GM12878 (cell line): ENCODE measurements around the gene DIS3L. TPM values are rescaled to one million over a fixed set of nuclear protein-coding genes. Genes with fewer than 3 reads are reported as not detected.

Experiments
- ATAC-seq: fragments of 200-7000 bp; cut with Tn5 transposase; 3 replicates; pipeline ENCODE4 v1.9.1; 2020; ENCODE audit warnings: mild to moderate bottlenecking, moderate library complexity
- Bru-seq: library from RNA; stranded (reverse); fragments of 400-500 nt; gene quantifications from one replicate; lab custom pipeline; 2021; lab: Mats Ljungman, UMichigan
- BruChase-seq, 2 experiments: library from RNA; stranded (reverse); fragments of 400-500 nt; gene quantifications; one replicate each; lab custom pipeline; 2021; lab: Mats Ljungman, UMichigan
- BruUV-seq: library from RNA; stranded (reverse); fragments of 400-500 nt; replicated peaks from 2 replicates; lab custom pipeline; 2021; lab: Mats Ljungman, UMichigan
- CTCF ChIA-PET: fragments of 300-600 bp; sonication (Branson Sonifier 250); formaldehyde crosslinking; extraction: SDS; loops from one replicate; lab custom pipeline; 2021; ENCODE audit warnings: inconsistent platforms; lab: Yijun Ruan, JAX
- POLR2A ChIA-PET: fragments of 350-600 bp; formaldehyde crosslinking; extraction: SDS; loops from one replicate; lab custom pipeline; 2021; ENCODE audit warnings: inconsistent platforms; lab: Charles Lee
- RAD21 ChIA-PET: fragments of 300-600 bp; sonication (Branson Sonifier 250); formaldehyde crosslinking; loops from one replicate; lab custom pipeline; 2023; ENCODE audit warnings: antibody characterized with exemption; ENCODE audit not compliant: unreplicated experiment; lab: Charles Lee
- SMC1A ChIA-PET: fragments of 300-600 bp; sonication (Branson Sonifier 250); formaldehyde crosslinking; loops from one replicate; lab custom pipeline; 2023; ENCODE audit not compliant: unreplicated experiment, uncharacterized antibody; lab: Charles Lee
- DNase-seq: peaks from one replicate; pipeline ENCODE4 v3.0.0-alpha.2; 2011; ENCODE audit warnings: low read depth, low spot score
- FAIRE-seq: peaks from 3 replicates; lab custom pipeline; 2011; peaks lifted over from hg19 to GRCh38; lab: Jason Lieb, UNC
- H2AFZ ChIP-seq: 2 replicates; pipeline ENCODE4 v1.6.0; 2011; ENCODE audit warnings: low read depth, low read length, control low read depth; ENCODE audit not compliant: control insufficient read depth
- H3K27ac ChIP-seq: 2 replicates; pipeline ENCODE4 v1.5.1; 2011; ENCODE audit warnings: control low read depth; ENCODE audit not compliant: control insufficient read depth, insufficient read depth
- H3K27me3 ChIP-seq, 2 experiments: replicated peaks in 1 of 2; 2 replicates each; pipeline versions ENCODE4 v1.6.0 to v1.6.1; 2011; ENCODE audit warnings: low read length in 1 of 2; ENCODE audit not compliant: control insufficient read depth in 2 of 2, insufficient read depth in 2 of 2
- H3K36me3 ChIP-seq, 2 experiments: 2 replicates each; pipeline ENCODE4 v1.5.1; 2011; ENCODE audit warnings: low read length in 1 of 2; ENCODE audit not compliant: control insufficient read depth in 2 of 2, insufficient read depth in 2 of 2
- H3K4me1 ChIP-seq: 2 replicates; pipeline ENCODE4 v1.6.1; 2011; ENCODE audit warnings: mild to moderate bottlenecking, low read length, moderate library complexity, mixed read lengths; ENCODE audit not compliant: control insufficient read depth, insufficient read depth
- H3K4me2 ChIP-seq: 2 replicates; pipeline ENCODE4 v1.6.0; 2011; ENCODE audit warnings: control low read depth; ENCODE audit not compliant: control insufficient read depth, insufficient read depth
- H3K4me3 ChIP-seq: fragments of 200-600 bp; sonication (generic); 2 replicates; pipeline ENCODE4 v1.5.1; 2016
- H3K79me2 ChIP-seq: 2 replicates; pipeline ENCODE4 v1.6.0; 2011; ENCODE audit warnings: low read length; ENCODE audit not compliant: control insufficient read depth, insufficient read depth
- H3K9ac ChIP-seq: 2 replicates; pipeline ENCODE4 v1.8.0; 2011; ENCODE audit warnings: low read length, control low read depth, mixed read lengths; ENCODE audit not compliant: control insufficient read depth, insufficient read depth
- H3K9me3 ChIP-seq: replicated peaks from 3 replicates; pipeline ENCODE4 v1.5.1; 2011; ENCODE audit warnings: mild to moderate bottlenecking, low read length; ENCODE audit not compliant: control insufficient read depth, insufficient read depth
- H4K20me1 ChIP-seq: 2 replicates; pipeline ENCODE4 v1.6.0; 2011; ENCODE audit not compliant: control insufficient read depth, insufficient read depth
- MXI1 ChIP-seq: fragments of 150-350 bp; IDR thresholded peaks from 2 replicates; pipeline ENCODE4 v1.6.1; 2011; ENCODE audit warnings: low read depth, mild to moderate bottlenecking, inconsistent platforms, low read length, improper control_type of control experiment
- NR2F1 ChIP-seq: fragments of 450-650 bp; conservative IDR thresholded peaks from 2 replicates; pipeline ENCODE4 v1.6.1; 2017; ENCODE audit warnings: mild to moderate bottlenecking
- POLR2A ChIP-seq: IDR thresholded peaks from 2 replicates; pipeline ENCODE4 v1.6.1; 2011; ENCODE audit warnings: low read depth, mild to moderate bottlenecking, low read length
- RB1 ChIP-seq: fragments of 450-650 bp; formaldehyde crosslinking; IDR thresholded peaks from 2 replicates; pipeline ENCODE4 v1.6.1; 2017; ENCODE audit warnings: mild to moderate bottlenecking, borderline replicate concordance
- RELA ChIP-seq: fragments of 450-650 bp; IDR thresholded peaks from 2 replicates; pipeline ENCODE4 v1.8.0; 2014; ENCODE audit warnings: borderline replicate concordance; ENCODE audit not compliant: partially characterized antibody
- SMAD5 ChIP-seq: IDR thresholded peaks from 2 replicates; pipeline ENCODE4 v1.6.1; 2016; ENCODE audit warnings: antibody characterized with exemption, low read depth
- TAF1 ChIP-seq: IDR thresholded peaks from 2 replicates; pipeline ENCODE4 v1.6.1; 2011; ENCODE audit warnings: mild to moderate bottlenecking, low read depth, low read length, borderline replicate concordance
- TCF3 ChIP-seq: IDR thresholded peaks from 2 replicates; pipeline ENCODE4 v1.6.1; 2012; ENCODE audit warnings: low read depth, mild to moderate bottlenecking, low read length, borderline replicate concordance; ENCODE audit not compliant: insufficient read depth
- YY1 ChIP-seq: IDR thresholded peaks from 2 replicates; pipeline ENCODE4 v1.6.1; 2011; ENCODE audit warnings: low read depth, mild to moderate bottlenecking, low read length
- ZNF622 ChIP-seq: fragments of 450-650 bp; IDR thresholded peaks from 2 replicates; pipeline ENCODE4 v1.6.1; 2017; ENCODE audit warnings: mild to moderate bottlenecking, inconsistent platforms
- WGBS: methylation state at CpG from one replicate; pipeline ENCODE4 v1.1.6; 2016; ENCODE audit warnings: low lambda C conversion rate; ENCODE audit not compliant: insufficient replicate concordance, insufficient coverage; ENCODE audit errors: missing lambda C conversion rate; 5-methylcytosine and 5-hydroxymethylcytosine counted together
- in situ Hi-C: fragments of 300-500 bp; cut with MboI; formaldehyde crosslinking; loops from 9 replicates; pipeline ENCODE4 v1.14.3; 2018; ENCODE audit warnings: mixed read lengths
- intact Hi-C: fragments of 100-400 bp; cut with micrococcal nuclease; formaldehyde crosslinking; loops from one replicate; pipeline ENCODE4 v1.14.2; 2022; ENCODE audit not compliant: unreplicated experiment
- long read RNA-seq, 2 experiments: library from polyadenylated mRNA; unstranded; transcript quantifications; one replicate each; pipeline ENCODE4 v2.0.0, GENCODE V29; 2019 to 2020
- polyA minus RNA-seq, 3 experiments: library from RNA; depleted of rRNA, polyadenylated mRNA; stranded (reverse); fragments of >200 nt; gene quantifications; 2 replicates each; pipeline ENCODE4 v1.2.3, GENCODE V29; 2011
- polyA plus RNA-seq, 11 experiments: library from polyadenylated mRNA; depleted of rRNA in 4 of 11; unstranded in 6 of 11; stranded (reverse) in 5 of 11; fragments of >200 nt; fragmentation: Nextera tagmentation in 4 of 11; fragmentation: Illumina TruSeq in 1 of 11; extraction: Ambion mirVana in 4 of 11; extraction: Trizol in 1 of 11; gene quantifications; 1 replicate in 1 of 11; 2 replicates in 10 of 11; pipeline versions ENCODE4 v1.2.1 to v1.2.3, GENCODE V29; 2011 to 2016; ENCODE audit warnings: inconsistent platforms in 2 of 11, missing spikeins in 2 of 11, low read depth in 1 of 11
- total RNA-seq, 4 experiments: library from RNA; depleted of rRNA in 3 of 4; stranded (reverse); fragments of >200 nt in 3 of 4; fragmentation: Illumina TruSeq in 1 of 4; extraction: Trizol in 1 of 4; gene quantifications; 2 replicates each; pipeline versions ENCODE4 v1.2.1 to v1.2.3, GENCODE V29; 2013 to 2021
- TF ChIP-seq, protein P1 (sequence below): fragments of 450-650 bp; IDR thresholded peaks from 2 replicates; pipeline ENCODE4 v1.6.1; 2016; ENCODE audit warnings: mild to moderate bottlenecking
- TF ChIP-seq, protein P2 (sequence below): fragments of 450-650 bp; IDR thresholded peaks from 2 replicates; pipeline ENCODE4 v1.6.1; 2017; ENCODE audit warnings: mild to moderate bottlenecking, moderate library complexity

DIS3L gene
- 49.8 and 50.4 TPM in 2 replicates for total RNA-seq (2013; cell fraction: nucleolus; rRNA removed)
- total RNA-seq (2014; rRNA removed) (23.2 and 27.2 TPM in 2 replicates), total RNA-seq (2014; rRNA removed; fragmentation: Illumina TruSeq; extraction: Trizol) (31.0 and 31.9 TPM in 2 replicates), total RNA-seq (2021) (22.8 and 24.0 TPM in 2 replicates), polyA plus RNA-seq (2011; rRNA removed) (27.8 and 41.2 TPM in 2 replicates), polyA plus RNA-seq (2014; fragmentation: Illumina TruSeq; extraction: Trizol) (28.0 and 31.3 TPM in 2 replicates), polyA plus RNA-seq (2014; fragmentation: Nextera tagmentation; extraction: Ambion mirVana) (10 to 100 TPM in 1 of 2 experiments, 1 to 10 TPM in 1; 7.6 to 12.8 TPM), polyA plus RNA-seq (2014; rRNA removed) (22.2 and 24.0 TPM in 2 replicates), polyA plus RNA-seq (2016; fragmentation: Nextera tagmentation; extraction: Ambion mirVana) (10 to 100 TPM; 31.6 to 33.7 TPM), polyA minus RNA-seq (2011; rRNA and poly(A)+ RNA removed) (29.3 and 62.8 TPM in 2 replicates), Bru-seq, nascent RNA (percentile 67 among the genes with signal in this experiment), BruChase-seq, experiment 1, labeled RNA remaining after a 6-hour chase (percentile 65 among the genes with signal in this experiment), BruChase-seq, experiment 2, labeled RNA remaining after a 2-hour chase (percentile 63 among the genes with signal in this experiment)
- polyA plus RNA-seq (2011; ENCODE audit: low read depth) = 11.4 TPM
- 11.7 and 12.6 TPM in 2 replicates for polyA plus RNA-seq (2011; cell fraction: cytosol; rRNA removed)
- 8.4 and 17.9 TPM in 2 replicates for polyA plus RNA-seq (2011; cell fraction: nucleus; rRNA removed)
- polyA plus RNA-seq (2012) = 8.5 and 10.8 TPM in 2 replicates
- 9.5 and 15.9 TPM in 2 replicates for polyA minus RNA-seq (2011; cell fraction: cytosol; rRNA and poly(A)+ RNA removed)
- polyA minus RNA-seq (2011; cell fraction: nucleus; rRNA and poly(A)+ RNA removed) = 13.7 and 24.4 TPM in 2 replicates
- long read RNA-seq, experiment 1, partial matches to known transcripts = 8 of 21 reads
- long read RNA-seq, experiment 1, other reads (novel, unspliced or antisense) = 5 of 21 reads
- long read RNA-seq, experiment 2, transcript DIS3L-211 (12 exons, 2,399 nt) = minor isoform, 11 of 82 reads
- long read RNA-seq, experiment 2, transcript DIS3L-202 (17 exons, 3,647 nt) = major isoform, 23 of 82 reads
- long read RNA-seq, experiment 2, partial matches to known transcripts = 22 of 82 reads
- long read RNA-seq, experiment 2, other reads (novel, unspliced or antisense) = 24 of 82 reads

DNA sequence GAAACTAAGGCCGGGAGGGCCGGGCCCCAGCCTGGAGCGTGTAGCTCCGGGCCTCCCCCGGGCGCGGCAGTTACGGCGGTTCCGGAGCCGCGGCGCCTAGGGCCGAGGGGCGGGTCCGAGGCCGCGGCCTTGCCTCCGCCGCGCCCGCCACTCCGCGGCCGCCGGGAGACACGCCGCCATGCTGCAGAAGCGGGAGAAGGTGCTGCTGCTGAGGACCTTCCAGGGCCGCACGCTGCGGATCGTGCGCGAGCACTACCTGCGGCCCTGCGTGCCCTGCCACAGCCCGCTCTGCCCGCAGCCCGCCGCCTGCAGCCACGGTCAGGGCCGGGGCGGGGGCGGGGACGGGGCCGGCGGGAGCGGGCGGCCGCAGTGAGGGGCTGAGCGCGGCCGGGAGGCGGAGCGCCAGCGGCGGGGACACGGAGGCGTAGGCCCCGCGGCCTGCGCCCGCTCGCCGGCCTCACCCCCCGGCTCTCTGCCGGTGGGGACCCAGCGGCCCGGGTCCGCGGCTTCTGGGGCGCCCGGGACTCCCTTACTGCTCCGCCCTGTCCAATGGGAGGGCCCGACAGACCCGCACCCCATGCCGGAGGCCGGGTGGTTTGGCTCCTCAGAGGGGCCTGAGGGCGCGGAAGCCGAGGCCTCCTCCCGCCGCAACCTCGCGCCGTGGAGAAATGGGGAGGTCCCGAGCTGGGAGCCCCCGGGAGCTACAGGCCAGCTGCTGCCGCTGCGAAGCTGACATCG is at the start of gene DIS3L:
Gene DIS3L (plus strand): TSS at position 150 of the 738 bp plus-strand sequence. CDS start 29 bp downstream, at position 179.
- Histone ChIP-seq H3K27me3 (no peaks in the 10 kb centered on the region), H3K4me2 (peak within 1 kb of the TSS; percentile 74), H3K4me1 (peaks cover 3% of the 10 kb centered on the region; the same call in 1 of the 2 replicates), H2AFZ (peak within 1 kb of the TSS; percentile 93), H3K9ac (peak within 1 kb of the TSS; percentile 65), H3K4me3 (peak within 1 kb of the TSS; percentile 71), H3K9me3 (no peaks in the 10 kb centered on the region), H4K20me1 (no peaks in the 10 kb centered on the region), H3K79me2 (peaks cover 28% of the 10 kb centered on the region), H3K36me3 (0 out of 4 replicates have a peak, but pooled peaks cover 0 to 3% of the 10 kb centered on the region in 2 experiments), H3K27ac (peak within 1 kb of the TSS; percentile 76)
- POLR2A ChIA-PET = interaction anchor here (1.2 to 1.4 kb wide), 5 partner anchors 94 to 683 kb away, joined by 3 to 8 read pairs (median 6); partner anchors contain the start of genes INTS14, RAB11A, RPL4 and ZWILCH
- RAD21 ChIA-PET = interaction anchor here (0.9 to 2.6 kb wide), 7 partner anchors 93 to 1365 kb away, joined by 3 to 20 read pairs (median 7); partner anchors contain the start of genes MAP2K1, RPL4, SNAPC5 and ZWILCH
- WGBS = under 1% methylated on average over 39 of the region's 92 CpGs
- FAIRE-seq (no peak), DNase-seq (peak; percentile 8), ATAC-seq (peak; percentile 82)
- no TSS peak for BruUV-seq
- CTCF ChIA-PET = interaction anchor here (0.9 to 9.7 kb wide), 3 partner anchors 15 to 205 kb away, joined by 3 to 103 read pairs (median 6); partner anchors contain the start of gene SNAPC5
- in situ Hi-C loops = no loop called here
- SMC1A ChIA-PET = interaction anchor here (0.6 to 4.4 kb wide), 8 partner anchors 11 to 424 kb away, joined by 3 to 24 read pairs (median 6); partner anchors contain the start of genes MAP2K1, RAB11A and SNAPC5
- intact Hi-C loops = loop anchor here (5.0 kb wide), 1 partner anchor 204 kb away; the partner anchor contains the start of gene SNAPC5
- TF ChIP-seq MXI1 = peak; percentile 51
- TF ChIP-seq TCF3 = 0 out of 2 replicates have a peak, but pooled peaks have one; percentile 20
- TF ChIP-seq YY1 = peak; percentile 83
- TF ChIP-seq, protein P1, sequence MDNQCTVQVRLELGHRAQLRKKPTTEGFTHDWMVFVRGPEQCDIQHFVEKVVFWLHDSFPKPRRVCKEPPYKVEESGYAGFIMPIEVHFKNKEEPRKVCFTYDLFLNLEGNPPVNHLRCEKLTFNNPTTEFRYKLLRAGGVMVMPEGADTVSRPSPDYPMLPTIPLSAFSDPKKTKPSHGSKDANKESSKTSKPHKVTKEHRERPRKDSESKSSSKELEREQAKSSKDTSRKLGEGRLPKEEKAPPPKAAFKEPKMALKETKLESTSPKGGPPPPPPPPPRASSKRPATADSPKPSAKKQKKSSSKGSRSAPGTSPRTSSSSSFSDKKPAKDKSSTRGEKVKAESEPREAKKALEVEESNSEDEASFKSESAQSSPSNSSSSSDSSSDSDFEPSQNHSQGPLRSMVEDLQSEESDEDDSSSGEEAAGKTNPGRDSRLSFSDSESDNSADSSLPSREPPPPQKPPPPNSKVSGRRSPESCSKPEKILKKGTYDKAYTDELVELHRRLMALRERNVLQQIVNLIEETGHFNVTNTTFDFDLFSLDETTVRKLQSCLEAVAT = no peak; the same call in 1 of the 2 replicates
- peak; percentile 71; the same call in 1 of the 2 replicates for TF ChIP-seq TAF1
- TF ChIP-seq, protein P2, sequence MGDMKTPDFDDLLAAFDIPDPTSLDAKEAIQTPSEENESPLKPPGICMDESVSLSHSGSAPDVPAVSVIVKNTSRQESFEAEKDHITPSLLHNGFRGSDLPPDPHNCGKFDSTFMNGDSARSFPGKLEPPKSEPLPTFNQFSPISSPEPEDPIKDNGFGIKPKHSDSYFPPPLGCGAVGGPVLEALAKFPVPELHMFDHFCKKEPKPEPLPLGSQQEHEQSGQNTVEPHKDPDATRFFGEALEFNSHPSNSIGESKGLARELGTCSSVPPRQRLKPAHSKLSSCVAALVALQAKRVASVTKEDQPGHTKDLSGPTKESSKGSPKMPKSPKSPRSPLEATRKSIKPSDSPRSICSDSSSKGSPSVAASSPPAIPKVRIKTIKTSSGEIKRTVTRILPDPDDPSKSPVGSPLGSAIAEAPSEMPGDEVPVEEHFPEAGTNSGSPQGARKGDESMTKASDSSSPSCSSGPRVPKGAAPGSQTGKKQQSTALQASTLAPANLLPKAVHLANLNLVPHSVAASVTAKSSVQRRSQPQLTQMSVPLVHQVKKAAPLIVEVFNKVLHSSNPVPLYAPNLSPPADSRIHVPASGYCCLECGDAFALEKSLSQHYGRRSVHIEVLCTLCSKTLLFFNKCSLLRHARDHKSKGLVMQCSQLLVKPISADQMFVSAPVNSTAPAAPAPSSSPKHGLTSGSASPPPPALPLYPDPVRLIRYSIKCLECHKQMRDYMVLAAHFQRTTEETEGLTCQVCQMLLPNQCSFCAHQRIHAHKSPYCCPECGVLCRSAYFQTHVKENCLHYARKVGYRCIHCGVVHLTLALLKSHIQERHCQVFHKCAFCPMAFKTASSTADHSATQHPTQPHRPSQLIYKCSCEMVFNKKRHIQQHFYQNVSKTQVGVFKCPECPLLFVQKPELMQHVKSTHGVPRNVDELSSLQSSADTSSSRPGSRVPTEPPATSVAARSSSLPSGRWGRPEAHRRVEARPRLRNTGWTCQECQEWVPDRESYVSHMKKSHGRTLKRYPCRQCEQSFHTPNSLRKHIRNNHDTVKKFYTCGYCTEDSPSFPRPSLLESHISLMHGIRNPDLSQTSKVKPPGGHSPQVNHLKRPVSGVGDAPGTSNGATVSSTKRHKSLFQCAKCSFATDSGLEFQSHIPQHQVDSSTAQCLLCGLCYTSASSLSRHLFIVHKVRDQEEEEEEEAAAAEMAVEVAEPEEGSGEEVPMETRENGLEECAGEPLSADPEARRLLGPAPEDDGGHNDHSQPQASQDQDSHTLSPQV = no peak
- TF ChIP-seq POLR2A = peak; percentile 86
- TF ChIP-seq ZNF622 = no peak
- no peak for TF ChIP-seq RELA
- peak; percentile 11; the same call in 1 of the 2 replicates for TF ChIP-seq SMAD5
- TF ChIP-seq NR2F1 = peak; percentile 62
- peak; percentile 40; the same call in 1 of the 2 replicates for TF ChIP-seq RB1
